EH (cell line): ENCODE data around the gene SFXN3.
A peak's percentile ranks its signal among the peaks of the same experiment; 100 is the strongest.

ENCODE experiments used
- DNase-seq: peaks from one replicate; pipeline ENCODE4 v3.0.0-alpha.2; 2015; ENCODE audit warnings: low read depth

SFXN3 gene

GRCh38 chr10:101031128-101031795, at the start of gene SFXN3, which contains the start of gene PDZD7:
Gene SFXN3 (plus strand): TSS chr10:101031234. CDS start chr10:101034695, 3,461 bp downstream.
Gene PDZD7 (minus strand): TSS chr10:101031129. CDS start chr10:101030219, 910 bp downstream.
- peak; percentile 91 for DNase-seq

GRCh38 chr10:100982916-100983830, 47.9 kb upstream of the SFXN3 start:
- no peak for DNase-seq

GRCh38 chr10:100983868-100984671, 47.0 kb upstream of the SFXN3 start:
- no peak for DNase-seq

GRCh38 chr10:100984672-100985177, 46.3 kb upstream of the SFXN3 start:
- DNase-seq = no peak

GRCh38 chr10:100985336-100985735, 45.7 kb upstream of the SFXN3 start:
- DNase-seq = no peak

- no peak for DNase-seq
These were observed 44.4 kb upstream of the SFXN3 start for GRCh38 chr10:100986623-100986951.

- DNase-seq = peak; percentile 78
These were observed 43.9 kb upstream of the SFXN3 start, which contains the start of the genes MRPL43 and TWNK for GRCh38 chr10:100986952-100987684. Gene MRPL43 (minus strand): TSS chr10:100987497. CDS start chr10:100987443, 54 bp downstream. Gene TWNK (plus strand): TSS chr10:100987543. CDS start chr10:100988211, 668 bp downstream.

- no peak for DNase-seq
These were observed 43.4 kb upstream of the SFXN3 start for GRCh38 chr10:100987685-100988049.

- no peak for DNase-seq
These were observed 42.9 kb upstream of the SFXN3 start for GRCh38 chr10:100988166-100988565.

GRCh38 chr10:100989088-100989487, 41.9 kb upstream of the SFXN3 start:
- no peak for DNase-seq

- DNase-seq = peak; percentile 61
These were observed 36.9 kb upstream of the SFXN3 start for GRCh38 chr10:100993986-100994708.

GRCh38 chr10:100995181-100995580, 35.9 kb upstream of the SFXN3 start:
- no peak for DNase-seq

- peak; percentile 23 for DNase-seq
These were observed 34.2 kb upstream of the SFXN3 start for GRCh38 chr10:100996678-100997359.

- DNase-seq = peak; percentile 84
These were observed 33.5 kb upstream of the SFXN3 start for GRCh38 chr10:100997360-100998182.

- DNase-seq = peak; percentile 91
These were observed 32.6 kb upstream of the SFXN3 start for GRCh38 chr10:100998183-100998990.

- peak; percentile 77 for DNase-seq
These were observed 31.9 kb upstream of the SFXN3 start for GRCh38 chr10:100998991-100999741.

GRCh38 chr10:100999742-101000126, 31.3 kb upstream of the SFXN3 start, which contains the start of gene LZTS2:
Gene LZTS2 (plus strand): TSS chr10:100999808. CDS start chr10:101002539, 2,731 bp downstream.
- no peak for DNase-seq
